ENCODE data around the gene KIF23.

The KIF23 gene

DNA sequence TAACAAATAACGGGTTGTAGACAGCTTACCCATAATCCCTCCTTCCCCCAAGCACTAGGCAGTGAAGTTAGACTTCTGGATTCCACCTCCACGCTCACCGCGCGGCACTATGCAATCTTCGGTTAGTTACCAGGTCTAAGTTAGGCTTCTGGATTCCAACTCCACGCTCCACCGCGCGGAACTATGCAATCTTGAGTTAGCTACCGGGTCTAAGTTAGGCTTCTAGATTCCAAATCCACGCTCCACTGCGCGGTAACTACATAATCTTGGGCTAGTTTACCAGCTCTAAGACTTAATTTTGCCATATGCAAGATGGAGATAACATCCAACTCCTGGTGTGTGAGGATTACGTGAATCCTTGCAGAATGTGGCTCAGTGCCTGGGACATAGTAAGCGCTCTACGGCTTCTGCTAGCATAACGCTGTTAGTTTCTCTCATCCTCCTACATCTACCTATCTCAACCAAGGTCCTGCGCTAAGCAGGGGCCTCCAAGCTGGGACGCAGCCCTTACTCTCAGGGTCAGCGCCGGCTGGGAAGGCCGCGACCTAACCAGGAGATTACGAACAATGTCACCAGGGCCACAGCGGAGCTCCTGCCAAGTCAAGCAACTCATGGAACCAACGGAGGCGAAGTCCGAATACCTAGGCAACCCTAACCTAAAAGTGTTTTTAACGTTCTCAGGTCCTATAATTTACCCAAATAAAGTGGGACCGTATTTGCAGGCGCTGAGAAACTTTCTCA is 38.0 kb downstream of the KIF23 start:
- DNase-seq (ENCODE audit: low read depth in 1 of 2, low spot score in 1 of 2): no peak
- no peak for TF ChIP-seq JUND (IDR thresholded peaks at IDR 0.05; ENCODE audit: low read depth)
- in situ Hi-C loops (cut with HindIII; ENCODE audit: low pct_unique_long_range_greater_than_20kb, low sequenced_read_pairs): no loop called here

DNA sequence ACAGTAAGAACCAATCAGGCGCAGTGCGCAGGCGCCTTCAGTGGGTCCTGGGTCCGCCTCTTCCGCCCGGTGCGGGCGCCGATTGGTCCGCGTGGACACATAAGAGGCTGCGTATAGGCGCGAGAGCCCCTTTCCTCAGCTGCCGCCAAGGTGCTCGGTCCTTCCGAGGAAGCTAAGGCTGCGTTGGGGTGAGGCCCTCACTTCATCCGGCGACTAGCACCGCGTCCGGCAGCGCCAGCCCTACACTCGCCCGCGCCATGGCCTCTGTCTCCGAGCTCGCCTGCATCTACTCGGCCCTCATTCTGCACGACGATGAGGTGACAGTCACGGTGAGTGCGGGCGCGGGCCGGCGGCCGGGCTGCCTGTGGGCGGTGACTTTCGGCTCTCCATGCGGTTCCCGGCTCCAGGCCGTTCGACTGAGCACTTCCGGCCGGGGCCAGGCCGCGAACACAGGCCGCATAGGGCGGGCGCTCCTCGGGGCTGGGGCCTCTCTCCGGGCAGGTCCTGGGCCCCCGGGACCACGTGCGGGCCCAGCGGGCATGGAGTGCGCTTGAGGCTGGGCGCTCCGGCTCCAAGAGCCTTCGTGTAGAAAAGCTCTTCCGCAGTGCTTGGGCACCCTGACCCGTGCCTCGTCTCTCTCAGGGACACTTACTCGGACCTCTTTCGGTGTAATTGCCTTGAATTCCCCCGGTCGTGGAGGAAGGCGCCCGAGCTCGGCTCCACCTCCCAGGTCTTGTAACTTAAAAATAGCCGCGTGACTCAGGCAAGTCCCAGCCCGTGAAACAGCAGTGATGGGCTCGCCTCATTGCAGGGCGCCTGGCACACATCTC is 38.8 kb downstream of the KIF23 start, which contains the start of gene RPLP1:
RPLP1 (plus strand) TSS at position 127 of the 830 bp plus-strand sequence; CDS start at position 258, 131 bp downstream.
- in situ Hi-C loops (cut with HindIII; ENCODE audit: low pct_unique_long_range_greater_than_20kb, low sequenced_read_pairs): no loop called here
- peak; percentile 76 to 96 for DNase-seq (ENCODE audit: low read depth in 1 of 2, low spot score in 1 of 2)
- no peak for TF ChIP-seq JUND (IDR thresholded peaks at IDR 0.05; ENCODE audit: low read depth)

- in situ Hi-C loops (cut with HindIII; ENCODE audit: low pct_unique_long_range_greater_than_20kb, low sequenced_read_pairs): no loop called here
- no peak for TF ChIP-seq JUND (IDR thresholded peaks at IDR 0.05; ENCODE audit: low read depth)
- no peak for DNase-seq (ENCODE audit: low read depth in 1 of 2, low spot score in 1 of 2)
These were observed 40.8 kb downstream of the KIF23 start for GRCh38 chr15:69454953-69455352.

- DNase-seq (ENCODE audit: low read depth in 1 of 2, low spot score in 1 of 2): no peak
- in situ Hi-C loops (cut with HindIII; ENCODE audit: low pct_unique_long_range_greater_than_20kb, low sequenced_read_pairs): no loop called here
- TF ChIP-seq JUND (IDR thresholded peaks at IDR 0.05; ENCODE audit: low read depth): no peak
These were observed 42.3 kb downstream of the KIF23 start for GRCh38 chr15:69456208-69457166.

GRCh38 chr15:69457304-69458280 is 43.4 kb downstream of the KIF23 start:
- in situ Hi-C loops (cut with HindIII; ENCODE audit: low pct_unique_long_range_greater_than_20kb, low sequenced_read_pairs): no loop called here
- TF ChIP-seq JUND (IDR thresholded peaks at IDR 0.05; ENCODE audit: low read depth): no peak
- no peak for DNase-seq (ENCODE audit: low read depth in 1 of 2, low spot score in 1 of 2)

DNA sequence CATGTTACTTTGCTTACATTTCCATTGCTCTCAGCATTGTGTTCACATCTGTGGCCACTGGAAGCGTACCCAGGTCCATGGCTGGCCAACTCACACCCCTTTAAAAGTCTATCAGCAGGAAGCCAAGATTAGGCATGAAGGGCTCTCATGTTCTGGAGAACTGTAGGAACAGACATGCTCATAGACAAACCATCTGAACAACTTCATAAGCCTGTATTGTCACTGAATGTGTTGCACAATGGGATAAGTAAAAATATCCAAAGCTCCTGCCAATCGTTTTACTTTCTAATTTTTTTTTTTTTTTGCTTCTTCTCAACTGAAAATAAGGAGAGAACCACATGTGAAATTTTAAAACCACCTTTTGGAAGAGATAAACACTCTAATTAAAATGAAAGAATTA is 44.9 kb downstream of the KIF23 start:
- TF ChIP-seq JUND (IDR thresholded peaks at IDR 0.05; ENCODE audit: low read depth): no peak
- DNase-seq (ENCODE audit: low read depth in 1 of 2, low spot score in 1 of 2): no peak
- in situ Hi-C loops (cut with HindIII; ENCODE audit: low pct_unique_long_range_greater_than_20kb, low sequenced_read_pairs): no loop called here

DNA sequence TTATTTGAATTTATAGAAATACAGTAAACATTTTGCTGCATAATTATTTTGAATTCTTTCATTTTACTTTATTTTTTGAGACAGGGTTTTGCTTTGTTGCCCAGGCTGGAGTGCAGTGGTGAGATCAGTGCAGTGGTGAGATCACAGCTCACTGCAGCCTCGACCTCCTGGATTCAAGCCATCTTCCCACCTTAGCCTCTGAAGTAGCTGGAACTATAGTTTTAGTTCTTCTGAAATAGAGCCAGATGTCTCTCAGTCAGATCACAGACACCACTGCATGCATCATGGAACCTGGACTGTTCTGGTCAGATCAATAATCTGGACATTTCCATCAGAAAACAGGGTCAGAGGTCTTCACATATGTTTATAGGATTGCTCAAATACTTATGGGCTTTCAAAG is 46.3 kb downstream of the KIF23 start:
- in situ Hi-C loops (cut with HindIII; ENCODE audit: low pct_unique_long_range_greater_than_20kb, low sequenced_read_pairs): no loop called here
- DNase-seq (ENCODE audit: low read depth in 1 of 2, low spot score in 1 of 2): no peak
- TF ChIP-seq JUND (IDR thresholded peaks at IDR 0.05; ENCODE audit: low read depth): no peak

DNA sequence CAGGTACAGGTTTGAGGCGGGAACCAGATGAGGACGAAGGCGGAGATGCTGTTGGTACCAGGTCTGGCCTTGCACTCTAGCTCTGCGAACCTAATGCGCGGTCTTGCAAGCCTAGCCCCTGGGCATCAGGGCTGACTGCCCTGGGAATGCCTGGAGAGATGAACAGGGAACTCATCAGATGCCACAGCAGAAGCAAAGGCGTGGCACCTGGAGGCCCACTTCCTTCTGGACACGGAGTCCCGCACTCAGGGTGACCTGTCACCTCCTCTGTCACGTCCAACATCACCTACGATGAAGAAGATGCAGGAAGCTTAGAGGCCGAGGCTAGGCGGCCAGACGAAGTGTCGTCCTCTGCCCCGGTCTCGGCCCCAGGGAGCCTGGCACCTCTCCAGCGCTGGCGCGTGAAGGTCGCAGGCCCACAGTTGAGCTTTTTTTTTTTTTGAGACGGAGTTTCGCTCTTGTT is 47.9 kb downstream of the KIF23 start:
- TF ChIP-seq JUND (IDR thresholded peaks at IDR 0.05; ENCODE audit: low read depth): no peak
- peak in 1 of 2 experiments; percentile 42 for DNase-seq (ENCODE audit: low read depth in 1 of 2, low spot score in 1 of 2)
- in situ Hi-C loops (cut with HindIII; ENCODE audit: low pct_unique_long_range_greater_than_20kb, low sequenced_read_pairs): no loop called here

GRCh38 chr15:69462493-69463181 is 48.5 kb downstream of the KIF23 start:
- in situ Hi-C loops (cut with HindIII; ENCODE audit: low pct_unique_long_range_greater_than_20kb, low sequenced_read_pairs): no loop called here
- TF ChIP-seq JUND (IDR thresholded peaks at IDR 0.05; ENCODE audit: low read depth): no peak
- peak; percentile 88 to 98 for DNase-seq (ENCODE audit: low read depth in 1 of 2, low spot score in 1 of 2)

- in situ Hi-C loops (cut with HindIII; ENCODE audit: low pct_unique_long_range_greater_than_20kb, low sequenced_read_pairs): no loop called here
- no peak for TF ChIP-seq JUND (IDR thresholded peaks at IDR 0.05; ENCODE audit: low read depth)
- DNase-seq (ENCODE audit: low read depth in 1 of 2, low spot score in 1 of 2): no peak
These were observed 49.1 kb downstream of the KIF23 start for GRCh38 chr15:69463182-69463756.
